WI38 (cell line): ENCODE results near the gene MTCP1.

Experiments used
- H3K4me3 ChIP-seq: 2 replicates; pipeline ENCODE4 v1.5.1; 2011; ENCODE audit warnings: low read depth, mild to moderate bottlenecking, control low read depth, low read length
- CTCF ChIP-seq: IDR thresholded peaks from 2 replicates; pipeline ENCODE4 v1.5.1; 2012; ENCODE audit warnings: low read depth, mild to moderate bottlenecking, control low read depth, low read length

MTCP1 gene

GRCh38 chrX:155070975-155071693 lies at the start of gene MTCP1, which contains the start of the genes BRCC3 and CMC4:
MTCP1 (minus strand) TSS chrX:155071136; CDS start chrX:155066010, 5,126 bp downstream.
BRCC3 (plus strand) TSS chrX:155071508; CDS start chrX:155071528, 20 bp downstream.
CMC4 (minus strand) TSS chrX:155071136; CDS start chrX:155064023, 7,113 bp downstream.
- H3K4me3 ChIP-seq = peak within 1 kb of the TSS; percentile 75
- TF ChIP-seq CTCF = no peak

- no peak overlapping the region for H3K4me3 ChIP-seq
- no peak for TF ChIP-seq CTCF
These were observed 44.4 kb upstream of the MTCP1 start for GRCh38 chrX:155115174-155115819.

GRCh38 chrX:155113097-155113496 lies 42.2 kb upstream of the MTCP1 start:
- TF ChIP-seq CTCF = no peak

GRCh38 chrX:155112171-155112570 lies 41.2 kb upstream of the MTCP1 start:
- no peak for TF ChIP-seq CTCF
- no peak overlapping the region for H3K4me3 ChIP-seq

More at GRCh38 chrX:155113097-155113496, 42.2 kb upstream of the MTCP1 start:
- no peak overlapping the region for H3K4me3 ChIP-seq

GRCh38 chrX:155108427-155108826 lies 37.5 kb upstream of the MTCP1 start:
- no peak overlapping the region for H3K4me3 ChIP-seq
- no peak for TF ChIP-seq CTCF

- no peak overlapping the region for H3K4me3 ChIP-seq
- no peak for TF ChIP-seq CTCF
These were observed 35.0 kb upstream of the MTCP1 start for GRCh38 chrX:155105919-155106318.

GRCh38 chrX:155094468-155095061 lies 23.6 kb upstream of the MTCP1 start:
- TF ChIP-seq CTCF = peak; percentile 38; the same call in 1 of the 2 replicates

More at GRCh38 chrX:155094468-155095061, 23.6 kb upstream of the MTCP1 start:
- no peak overlapping the region for H3K4me3 ChIP-seq
